HEK293T (cell line): ENCODE results near the gene MFSD2A.

Source experiments
- ARNT ChIP-seq: fragments of 450-650 bp; IDR thresholded peaks from 2 replicates; pipeline ENCODE4 v1.6.1; 2017; ENCODE audit warnings: mild to moderate bottlenecking
- BHLHE40 ChIP-seq: fragments of 450-650 bp; IDR thresholded peaks from 2 replicates; pipeline ENCODE4 v1.6.1; 2016; ENCODE audit warnings: mild to moderate bottlenecking, moderate library complexity, borderline replicate concordance
- HDGF ChIP-seq: fragments of 450-650 bp; IDR thresholded peaks from 2 replicates; pipeline ENCODE4 v1.6.1; 2017; ENCODE audit warnings: antibody characterized with exemption, borderline replicate concordance
- SP1 ChIP-seq: fragments of 450-650 bp; IDR thresholded peaks from 2 replicates; pipeline ENCODE4 v1.6.1; 2017
- SUZ12 ChIP-seq: fragments of 450-650 bp; IDR thresholded peaks from 2 replicates; pipeline ENCODE4 v1.6.1; 2016; ENCODE audit warnings: mild to moderate bottlenecking
- TARDBP ChIP-seq: fragments of 450-650 bp; IDR thresholded peaks from 2 replicates; pipeline ENCODE4 v1.6.1; 2016
- ZNF384 ChIP-seq: fragments of 450-650 bp; IDR thresholded peaks from 2 replicates; pipeline ENCODE4 v1.6.1; 2016
- TF ChIP-seq, protein P1 (sequence below): fragments of 450-650 bp; IDR thresholded peaks from 2 replicates; pipeline ENCODE4 v1.6.1; 2016

DNA sequence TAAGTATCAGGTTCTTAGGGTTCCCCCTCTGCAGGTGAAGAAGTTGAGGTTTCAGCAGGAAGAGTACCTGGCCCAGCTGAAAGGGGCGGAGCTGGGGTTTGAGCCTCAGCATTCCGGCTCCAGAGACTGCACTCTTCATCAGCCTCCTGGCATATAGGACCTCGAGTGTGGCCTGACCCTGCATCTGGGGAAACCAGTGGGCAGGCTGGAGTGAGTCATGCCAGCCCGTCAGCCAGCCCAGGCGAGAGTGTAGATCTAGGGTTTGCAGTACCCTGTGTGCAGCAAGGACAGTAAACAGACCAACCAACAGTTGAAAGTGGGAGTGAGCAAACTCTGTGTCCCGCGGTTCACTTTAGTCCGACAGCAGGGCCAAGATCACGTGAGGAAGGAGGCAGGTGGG, 14.1 kb downstream of the MFSD2A start:
- TF ChIP-seq HDGF (no peak), SUZ12 (no peak), SP1 (no peak), ZNF384 (no peak), BHLHE40 (no peak), TARDBP (no peak), ARNT (no peak)
- TF ChIP-seq, protein P1, sequence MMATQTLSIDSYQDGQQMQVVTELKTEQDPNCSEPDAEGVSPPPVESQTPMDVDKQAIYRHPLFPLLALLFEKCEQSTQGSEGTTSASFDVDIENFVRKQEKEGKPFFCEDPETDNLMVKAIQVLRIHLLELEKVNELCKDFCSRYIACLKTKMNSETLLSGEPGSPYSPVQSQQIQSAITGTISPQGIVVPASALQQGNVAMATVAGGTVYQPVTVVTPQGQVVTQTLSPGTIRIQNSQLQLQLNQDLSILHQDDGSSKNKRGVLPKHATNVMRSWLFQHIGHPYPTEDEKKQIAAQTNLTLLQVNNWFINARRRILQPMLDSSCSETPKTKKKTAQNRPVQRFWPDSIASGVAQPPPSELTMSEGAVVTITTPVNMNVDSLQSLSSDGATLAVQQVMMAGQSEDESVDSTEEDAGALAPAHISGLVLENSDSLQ: no peak
